Mucosa of rectum (tissue), 2 donors: Measurements from ENCODE around the gene SPATA18.

Experiments
- H3K27ac ChIP-seq, 2 donors: one replicate each; pipeline ENCODE4 v1.7.0; 2013; ENCODE audit warnings: inconsistent platforms in 2 of 2, low read depth in 2 of 2, low read length in 2 of 2
- H3K27me3 ChIP-seq, 2 donors: one replicate each; pipeline ENCODE4 v1.7.0; 2013; ENCODE audit warnings: low read length in 2 of 2; ENCODE audit not compliant: control insufficient read depth in 2 of 2, insufficient read depth in 2 of 2
- H3K36me3 ChIP-seq, 2 donors: one replicate each; pipeline ENCODE4 v1.7.0; 2013; ENCODE audit warnings: low read length in 2 of 2; ENCODE audit not compliant: control insufficient read depth in 2 of 2, insufficient read depth in 2 of 2
- H3K4me1 ChIP-seq, 2 donors: one replicate each; pipeline ENCODE4 v1.7.0; 2013; ENCODE audit warnings: low read length in 2 of 2, mild to moderate bottlenecking in 1 of 2; ENCODE audit not compliant: control insufficient read depth in 2 of 2, insufficient read depth in 2 of 2
- H3K4me3 ChIP-seq, 2 donors: one replicate each; pipeline ENCODE4 v1.7.0; 2013; ENCODE audit warnings: low read length in 2 of 2
- H3K9ac ChIP-seq, 2 donors: one replicate each; pipeline ENCODE4 v1.7.0; 2013; ENCODE audit warnings: low read length in 2 of 2, low read depth in 1 of 2, mild to moderate bottlenecking in 1 of 2
- H3K9me3 ChIP-seq, 2 donors: one replicate each; pipeline ENCODE4 v1.7.0; 2013; ENCODE audit warnings: low read length in 2 of 2; ENCODE audit not compliant: control insufficient read depth in 2 of 2
- donor health status: healthy.
- donor health status: Normal muscosa, but diverticular disease.

Gene SPATA18

DNA sequence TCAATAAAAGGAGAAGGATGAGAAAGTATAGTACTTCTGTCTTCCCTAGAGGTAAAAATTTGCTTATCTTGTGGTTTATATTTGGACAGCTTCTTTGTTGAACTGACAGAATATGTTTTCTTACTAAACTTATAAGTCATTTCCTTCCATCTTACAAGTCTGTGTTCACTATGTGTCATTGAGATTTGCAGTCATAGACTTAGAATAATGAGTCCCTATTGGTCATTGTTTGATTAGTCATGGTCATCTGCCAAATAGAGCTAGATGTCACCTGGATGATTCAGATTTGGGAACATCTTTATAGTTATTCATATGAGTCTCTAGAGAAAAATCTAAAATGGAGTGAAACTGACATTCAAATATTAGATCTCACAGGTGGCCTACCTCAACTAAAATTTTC lies 51.5 kb downstream of the SPATA18 start:
- no peak overlapping the region for H3K9ac ChIP-seq
- H3K27ac ChIP-seq: no peak overlapping the region
- no peaks in the 10 kb centered on the region for H3K36me3 ChIP-seq
- H3K4me1 ChIP-seq: no peaks in the 10 kb centered on the region
- H3K27me3 ChIP-seq: no peaks in the 10 kb centered on the region
- H3K9me3 ChIP-seq: no peaks in the 10 kb centered on the region
- no peak overlapping the region for H3K4me3 ChIP-seq

DNA sequence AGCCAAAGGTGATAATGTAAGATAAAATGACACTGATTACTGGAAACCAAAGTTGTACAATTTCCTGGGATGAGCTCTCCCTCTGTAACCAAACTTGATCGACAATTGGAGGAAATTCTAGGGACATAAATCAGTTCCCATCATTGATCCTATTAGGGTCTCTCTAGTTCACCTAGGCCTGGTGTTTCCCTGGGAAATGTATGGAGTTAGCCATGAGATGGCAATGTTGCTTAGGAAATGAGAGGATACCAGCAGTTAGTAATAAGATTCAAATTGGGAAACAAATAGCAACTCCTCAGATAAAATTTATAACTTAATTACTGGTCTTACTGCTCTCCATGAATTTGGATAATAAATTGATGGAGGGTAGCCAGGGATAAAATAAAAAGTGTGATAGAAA lies 52.2 kb downstream of the SPATA18 start:
- H3K9me3 ChIP-seq: no peaks in the 10 kb centered on the region
- H3K9ac ChIP-seq: no peak overlapping the region
- no peaks in the 10 kb centered on the region for H3K4me1 ChIP-seq
- no peak overlapping the region for H3K27ac ChIP-seq
- H3K4me3 ChIP-seq: no peak overlapping the region
- no peaks in the 10 kb centered on the region for H3K36me3 ChIP-seq
- no peaks in the 10 kb centered on the region for H3K27me3 ChIP-seq

GRCh38 chr4:52105276-52105675 lies 54.2 kb downstream of the SPATA18 start:
- Histone ChIP-seq H3K27ac (no peak overlapping the region), H3K9me3 (no peaks in the 10 kb centered on the region), H3K9ac (no peak overlapping the region), H3K36me3 (no peaks in the 10 kb centered on the region), H3K4me1 (no peaks in the 10 kb centered on the region), H3K27me3 (no peaks in the 10 kb centered on the region), H3K4me3 (no peak overlapping the region)

- Histone ChIP-seq H3K4me3 (no peak overlapping the region), H3K4me1 (no peaks in the 10 kb centered on the region), H3K27me3 (no peaks in the 10 kb centered on the region), H3K27ac (no peak overlapping the region), H3K9ac (no peak overlapping the region), H3K36me3 (no peaks in the 10 kb centered on the region), H3K9me3 (no peaks in the 10 kb centered on the region)
Observed at GRCh38 chr4:52106191-52106590, 55.1 kb downstream of the SPATA18 start.

GRCh38 chr4:52106660-52107059 lies 55.6 kb downstream of the SPATA18 start:
- Histone ChIP-seq H3K4me1 (no peaks in the 10 kb centered on the region), H3K9ac (no peak overlapping the region), H3K27ac (no peak overlapping the region), H3K9me3 (no peaks in the 10 kb centered on the region), H3K27me3 (no peaks in the 10 kb centered on the region), H3K36me3 (no peaks in the 10 kb centered on the region), H3K4me3 (no peak overlapping the region)

GRCh38 chr4:52107336-52107735 lies 56.2 kb downstream of the SPATA18 start:
- H3K9me3 ChIP-seq: no peaks in the 10 kb centered on the region
- H3K27ac ChIP-seq: no peak overlapping the region
- H3K9ac ChIP-seq: no peak overlapping the region
- no peaks in the 10 kb centered on the region for H3K4me1 ChIP-seq
- no peaks in the 10 kb centered on the region for H3K27me3 ChIP-seq
- no peaks in the 10 kb centered on the region for H3K36me3 ChIP-seq
- H3K4me3 ChIP-seq: no peak overlapping the region

- H3K9ac ChIP-seq: no peak overlapping the region
- H3K9me3 ChIP-seq: no peaks in the 10 kb centered on the region
- no peaks in the 10 kb centered on the region for H3K27me3 ChIP-seq
- no peaks in the 10 kb centered on the region for H3K4me1 ChIP-seq
- no peaks in the 10 kb centered on the region for H3K36me3 ChIP-seq
- no peak overlapping the region for H3K27ac ChIP-seq
- H3K4me3 ChIP-seq: no peak overlapping the region
Observed at GRCh38 chr4:52107745-52108144, 56.6 kb downstream of the SPATA18 start.

GRCh38 chr4:52110171-52110570 lies 59.1 kb downstream of the SPATA18 start:
- Histone ChIP-seq H3K27ac (no peak overlapping the region), H3K4me1 (no peaks in the 10 kb centered on the region), H3K4me3 (no peak overlapping the region)

GRCh38 chr4:52111995-52112394 lies 60.9 kb downstream of the SPATA18 start:
- Histone ChIP-seq H3K4me3 (no peak overlapping the region), H3K27me3 (no peaks in the 10 kb centered on the region), H3K9ac (no peak overlapping the region), H3K4me1 (no peaks in the 10 kb centered on the region), H3K9me3 (no peaks in the 10 kb centered on the region), H3K36me3 (no peaks in the 10 kb centered on the region), H3K27ac (no peak overlapping the region)

More at GRCh38 chr4:52110171-52110570, 59.1 kb downstream of the SPATA18 start:
- no peak overlapping the region for H3K9ac ChIP-seq
- H3K27me3 ChIP-seq: no peaks in the 10 kb centered on the region
- no peaks in the 10 kb centered on the region for H3K9me3 ChIP-seq
- H3K36me3 ChIP-seq: no peaks in the 10 kb centered on the region

DNA sequence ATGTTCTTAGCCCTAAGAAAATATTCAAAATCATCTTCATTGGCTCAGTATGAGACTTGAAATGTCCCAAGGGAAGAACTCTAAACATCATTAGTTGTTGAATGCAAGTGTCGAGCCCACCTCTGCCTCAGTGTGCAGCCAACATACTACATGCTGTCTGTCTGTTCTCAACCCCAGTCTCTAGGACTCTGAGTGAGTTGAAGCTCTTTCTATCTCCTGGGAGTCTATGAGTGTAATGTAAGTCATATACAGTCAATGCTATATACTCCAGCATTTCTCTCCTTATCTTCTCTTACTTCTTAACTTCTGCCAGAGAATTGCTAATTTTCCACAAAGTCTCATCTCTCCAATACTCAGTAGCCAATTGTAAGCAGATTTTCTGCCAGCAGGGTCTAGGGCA lies 61.3 kb downstream of the SPATA18 start:
- no peak overlapping the region for H3K27ac ChIP-seq
- no peaks in the 10 kb centered on the region for H3K36me3 ChIP-seq
- H3K4me1 ChIP-seq: no peaks in the 10 kb centered on the region
- H3K9ac ChIP-seq: no peak overlapping the region
- H3K9me3 ChIP-seq: no peaks in the 10 kb centered on the region
- H3K27me3 ChIP-seq: no peaks in the 10 kb centered on the region
- H3K4me3 ChIP-seq: no peak overlapping the region

- Histone ChIP-seq H3K9ac (no peak overlapping the region), H3K4me1 (no peaks in the 10 kb centered on the region), H3K36me3 (no peaks in the 10 kb centered on the region), H3K9me3 (no peaks in the 10 kb centered on the region), H3K27me3 (no peaks in the 10 kb centered on the region), H3K27ac (no peak overlapping the region), H3K4me3 (no peak overlapping the region)
Observed at GRCh38 chr4:52116641-52117040, 65.5 kb downstream of the SPATA18 start.
